Fibroblast of mammary gland (primary cell): Measurements from ENCODE around the gene NCOA6.

Experiments used
- DNase-seq: peaks from one replicate; pipeline ENCODE4 v3.0.0-alpha.2; 2010; ENCODE audit warnings: low read depth
- H3K4me3 ChIP-seq: 2 replicates; pipeline ENCODE4 v1.5.1; 2011; ENCODE audit warnings: low read depth, mild to moderate bottlenecking, low read length, moderate library complexity; ENCODE audit not compliant: control insufficient read depth
- CTCF ChIP-seq: conservative IDR thresholded peaks from 2 replicates; pipeline ENCODE4 v1.5.1; 2011; ENCODE audit warnings: low read depth, low read length, inconsistent platforms; ENCODE audit not compliant: control insufficient read depth, insufficient read depth

NCOA6 gene

GRCh38 chr20:34762031-34762555 lies 63.4 kb downstream of the NCOA6 start:
- DNase-seq, result no peak
- no peak overlapping the region for H3K4me3 ChIP-seq
- TF ChIP-seq CTCF, result no peak

- DNase-seq, result no peak
- no peak overlapping the region for H3K4me3 ChIP-seq
- TF ChIP-seq CTCF, result no peak
Measured at GRCh38 chr20:34755367-34755766, 70.1 kb downstream of the NCOA6 start.

- H3K4me3 ChIP-seq, result no peak overlapping the region
- TF ChIP-seq CTCF, result no peak
- DNase-seq, result no peak
Measured at GRCh38 chr20:34754611-34755010, 70.8 kb downstream of the NCOA6 start.

- no peak for DNase-seq
Measured at GRCh38 chr20:34753706-34754461, 71.6 kb downstream of the NCOA6 start.

GRCh38 chr20:34751453-34751852 lies 74.0 kb downstream of the NCOA6 start:
- TF ChIP-seq CTCF, result no peak
- no peak for DNase-seq
- H3K4me3 ChIP-seq, result no peak overlapping the region

More at GRCh38 chr20:34753706-34754461, 71.6 kb downstream of the NCOA6 start:
- no peak for TF ChIP-seq CTCF
- no peak overlapping the region for H3K4me3 ChIP-seq

GRCh38 chr20:34750484-34750883 lies 75.0 kb downstream of the NCOA6 start:
- H3K4me3 ChIP-seq, result no peak overlapping the region
- DNase-seq, result no peak
- TF ChIP-seq CTCF, result no peak
